ENCODE data around the gene KIF16B. TPM values are rescaled to one million over a fixed set of nuclear protein-coding genes. Genes with fewer than 3 reads are reported as not detected.
"Not testable (repeated sequence)": the region's sequence is repeated elsewhere in the genome, so short reads cannot be mapped to it uniquely, and the experiment has no call there.

KIF16B gene
- total and polyA plus RNA-seq, 4 donors: 5.9 to 20.3 (median 9.6) TPM

GRCh38 chr20:16263582-16263981 lies 309.7 kb downstream of the KIF16B start:
- no peak for ATAC-seq (ENCODE audit: insufficient read depth, low FRiP score)
- H3K9ac ChIP-seq (ENCODE audit: insufficient read depth in 1 of 2, low read length in 2 of 2): no peak overlapping the region
- peak in 1 of 3 donors; percentile 27 for DNase-seq
- peaks cover 0 to 18% (median 7%) of the 10 kb centered on the region in 4 donors for H3K9me3 ChIP-seq (ENCODE audit: control insufficient read depth in 4 of 4, insufficient read depth in 3 of 4, low read length in 3 of 4)
- H3K36me3 ChIP-seq (ENCODE audit: control insufficient read depth in 4 of 4, insufficient read depth in 4 of 4, low read length in 4 of 4): peaks cover 0 to 3% (median 0%) of the 10 kb centered on the region in 4 donors
- H3K27me3 ChIP-seq (ENCODE audit: control insufficient read depth in 3 of 3, insufficient read depth in 3 of 3, low read length in 2 of 3): no peaks in the 10 kb centered on the region
- H3K4me3 ChIP-seq: no peak overlapping the region
- TF ChIP-seq CTCF (IDR thresholded peaks at IDR 0.05; ENCODE audit: control extremely low read depth, extremely low read depth): no peak
- peaks cover 0 to 4% (median 0%) of the 10 kb centered on the region in 5 donors for H3K4me1 ChIP-seq (ENCODE audit: control insufficient read depth in 5 of 5, insufficient read depth in 5 of 5, low read length in 5 of 5)
- WGBS, 2 donors: 33 to 36% methylated on average over 1 to 2 of the region's 2 CpGs
- H3K27ac ChIP-seq (ENCODE audit: low read depth in 1 of 2, low read length in 1 of 2): no peak overlapping the region

- Histone ChIP-seq H3K27me3 (ENCODE audit: control insufficient read depth in 3 of 3, insufficient read depth in 3 of 3, low read length in 2 of 3) (no peaks in the 10 kb centered on the region), H3K27ac (ENCODE audit: low read depth in 1 of 2, low read length in 1 of 2) (no peak overlapping the region), H3K36me3 (ENCODE audit: control insufficient read depth in 4 of 4, insufficient read depth in 4 of 4, low read length in 4 of 4) (no peaks in the 10 kb centered on the region), H3K9me3 (ENCODE audit: control insufficient read depth in 4 of 4, insufficient read depth in 3 of 4, low read length in 3 of 4) (peaks cover 0 to 16% (median 7%) of the 10 kb centered on the region in 4 donors), H3K4me1 (ENCODE audit: control insufficient read depth in 5 of 5, insufficient read depth in 5 of 5, low read length in 5 of 5) (peaks cover 0 to 4% (median 0%) of the 10 kb centered on the region in 5 donors), H3K9ac (ENCODE audit: insufficient read depth in 1 of 2, low read length in 2 of 2) (no peak overlapping the region), H3K4me3 (no peak overlapping the region)
- ATAC-seq (ENCODE audit: insufficient read depth, low FRiP score): no peak
- WGBS, 2 donors: 52 to 65% methylated on average over 5 of the region's 5 CpGs
- peak in 2 of 3 donors; percentile 13 to 21 for DNase-seq
- TF ChIP-seq CTCF (IDR thresholded peaks at IDR 0.05; ENCODE audit: control extremely low read depth, extremely low read depth): no peak
These were observed 310.7 kb downstream of the KIF16B start for GRCh38 chr20:16262594-16262993.

- ATAC-seq (ENCODE audit: insufficient read depth, low FRiP score) (no peak), DNase-seq (no peak)
- H3K27me3 ChIP-seq (ENCODE audit: control insufficient read depth in 3 of 3, insufficient read depth in 3 of 3, low read length in 2 of 3): no peaks in the 10 kb centered on the region
- H3K9me3 ChIP-seq (ENCODE audit: control insufficient read depth in 4 of 4, insufficient read depth in 3 of 4, low read length in 3 of 4): peaks cover 0 to 10% (median 7%) of the 10 kb centered on the region in 4 donors
- WGBS, 2 donors: 62 to 69% methylated on average over 2 of the region's 2 CpGs
- H3K27ac ChIP-seq (ENCODE audit: low read depth in 1 of 2, low read length in 1 of 2): no peak overlapping the region
- H3K36me3 ChIP-seq (ENCODE audit: control insufficient read depth in 4 of 4, insufficient read depth in 4 of 4, low read length in 4 of 4): no peaks in the 10 kb centered on the region
- peaks cover 0 to 4% (median 0%) of the 10 kb centered on the region in 5 donors for H3K4me1 ChIP-seq (ENCODE audit: control insufficient read depth in 5 of 5, insufficient read depth in 5 of 5, low read length in 5 of 5)
- TF ChIP-seq CTCF (IDR thresholded peaks at IDR 0.05; ENCODE audit: control extremely low read depth, extremely low read depth): no peak
- no peak overlapping the region for H3K9ac ChIP-seq (ENCODE audit: insufficient read depth in 1 of 2, low read length in 2 of 2)
- H3K4me3 ChIP-seq: no peak overlapping the region
These were observed 311.4 kb downstream of the KIF16B start for GRCh38 chr20:16261733-16262273.

- Histone ChIP-seq H3K9me3 (ENCODE audit: control insufficient read depth in 4 of 4, insufficient read depth in 3 of 4, low read length in 3 of 4) (peaks cover 0 to 5% (median 3%) of the 10 kb centered on the region in 4 donors), H3K9ac (ENCODE audit: insufficient read depth in 1 of 2, low read length in 2 of 2) (no peak overlapping the region), H3K27ac (ENCODE audit: low read depth in 1 of 2, low read length in 1 of 2) (no peak overlapping the region), H3K36me3 (ENCODE audit: control insufficient read depth in 4 of 4, insufficient read depth in 4 of 4, low read length in 4 of 4) (no peaks in the 10 kb centered on the region), H3K27me3 (ENCODE audit: control insufficient read depth in 3 of 3, insufficient read depth in 3 of 3, low read length in 2 of 3) (no peaks in the 10 kb centered on the region), H3K4me3 (no peak overlapping the region), H3K4me1 (ENCODE audit: control insufficient read depth in 5 of 5, insufficient read depth in 5 of 5, low read length in 5 of 5) (peaks cover 0 to 4% (median 0%) of the 10 kb centered on the region in 5 donors)
- no peak for DNase-seq
- ATAC-seq (ENCODE audit: insufficient read depth, low FRiP score): no peak
- WGBS, 2 donors: 78 to 85% methylated on average over 7 of the region's 7 CpGs
- TF ChIP-seq CTCF (IDR thresholded peaks at IDR 0.05; ENCODE audit: control extremely low read depth, extremely low read depth): no peak
These were observed 312.3 kb downstream of the KIF16B start for GRCh38 chr20:16260911-16261310.

- H3K4me1 ChIP-seq (ENCODE audit: control insufficient read depth in 5 of 5, insufficient read depth in 5 of 5, low read length in 5 of 5); DNase-seq; H3K9ac ChIP-seq (ENCODE audit: insufficient read depth in 1 of 2, low read length in 2 of 2); ATAC-seq (ENCODE audit: insufficient read depth, low FRiP score); H3K27me3 ChIP-seq (ENCODE audit: control insufficient read depth in 3 of 3, insufficient read depth in 3 of 3, low read length in 2 of 3); H3K27ac ChIP-seq (ENCODE audit: low read depth in 1 of 2, low read length in 1 of 2); H3K9me3 ChIP-seq (ENCODE audit: control insufficient read depth in 4 of 4, insufficient read depth in 3 of 4, low read length in 3 of 4); H3K36me3 ChIP-seq (ENCODE audit: control insufficient read depth in 4 of 4, insufficient read depth in 4 of 4, low read length in 4 of 4); H3K4me3 ChIP-seq: not testable (repeated sequence)
- WGBS, 2 donors: 61 to 86% methylated on average over 4 to 11 of the region's 12 CpGs
These were observed 313.1 kb downstream of the KIF16B start for GRCh38 chr20:16260133-16260532.
